Measurements from ENCODE around the gene SRSF9.

SRSF9 gene

GRCh38 chr12:120472521-120472920 is 3.0 kb upstream of the SRSF9 start:
- TF ChIP-seq, protein P1, sequence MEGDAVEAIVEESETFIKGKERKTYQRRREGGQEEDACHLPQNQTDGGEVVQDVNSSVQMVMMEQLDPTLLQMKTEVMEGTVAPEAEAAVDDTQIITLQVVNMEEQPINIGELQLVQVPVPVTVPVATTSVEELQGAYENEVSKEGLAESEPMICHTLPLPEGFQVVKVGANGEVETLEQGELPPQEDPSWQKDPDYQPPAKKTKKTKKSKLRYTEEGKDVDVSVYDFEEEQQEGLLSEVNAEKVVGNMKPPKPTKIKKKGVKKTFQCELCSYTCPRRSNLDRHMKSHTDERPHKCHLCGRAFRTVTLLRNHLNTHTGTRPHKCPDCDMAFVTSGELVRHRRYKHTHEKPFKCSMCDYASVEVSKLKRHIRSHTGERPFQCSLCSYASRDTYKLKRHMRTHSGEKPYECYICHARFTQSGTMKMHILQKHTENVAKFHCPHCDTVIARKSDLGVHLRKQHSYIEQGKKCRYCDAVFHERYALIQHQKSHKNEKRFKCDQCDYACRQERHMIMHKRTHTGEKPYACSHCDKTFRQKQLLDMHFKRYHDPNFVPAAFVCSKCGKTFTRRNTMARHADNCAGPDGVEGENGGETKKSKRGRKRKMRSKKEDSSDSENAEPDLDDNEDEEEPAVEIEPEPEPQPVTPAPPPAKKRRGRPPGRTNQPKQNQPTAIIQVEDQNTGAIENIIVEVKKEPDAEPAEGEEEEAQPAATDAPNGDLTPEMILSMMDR (IDR thresholded peaks at IDR 0.05; ENCODE audit: low read depth, low read length): no peak
- H3K4me3 ChIP-seq (replicated peaks in 1 of 2; ENCODE audit: low read depth in 2 of 2, low read length in 2 of 2): no peak overlapping the region
- no peak for DNase-seq (ENCODE audit: low read depth in 2 of 2)

- peak overlapping the region; percentile 94 to 96 for H3K4me3 ChIP-seq (replicated peaks in 1 of 2; ENCODE audit: low read depth in 2 of 2, low read length in 2 of 2)
- TF ChIP-seq, protein P1 (IDR thresholded peaks at IDR 0.05; ENCODE audit: low read depth, low read length): no peak
- peak; percentile 31 to 50 for DNase-seq (ENCODE audit: low read depth in 2 of 2)
Observed at GRCh38 chr12:120470150-120470784, 719 bp upstream of the SRSF9 start.

DNA sequence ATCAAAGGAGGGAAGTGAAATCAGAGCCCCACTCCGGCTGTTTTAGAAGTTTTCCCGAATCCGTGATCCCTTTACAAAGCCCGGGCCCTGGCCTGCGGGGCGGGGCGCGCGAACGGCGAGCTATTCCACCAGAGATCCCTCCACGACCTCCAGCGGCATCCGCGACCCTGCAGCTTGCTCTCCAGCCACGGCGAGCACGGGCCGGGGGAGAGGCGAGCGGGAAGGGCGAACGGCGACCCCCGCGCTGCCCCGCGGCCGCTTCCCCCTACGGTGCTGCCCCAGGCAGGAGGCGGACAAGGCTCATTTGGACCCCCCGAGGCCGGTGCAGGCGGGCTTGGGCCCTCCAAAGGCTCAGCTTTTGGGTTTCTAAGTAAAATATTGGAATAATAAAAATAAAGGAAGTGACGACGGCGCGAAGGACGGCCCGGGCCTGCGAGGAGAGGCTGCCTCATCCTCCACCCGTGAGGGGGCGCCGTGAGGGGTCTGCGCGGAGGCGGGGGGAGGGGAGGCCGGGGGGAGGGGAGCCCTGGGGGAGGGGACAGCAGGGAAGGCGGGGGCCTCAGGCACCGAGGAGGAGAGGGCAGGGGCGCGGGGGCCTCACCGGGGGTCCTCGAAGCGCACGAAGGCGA is 613 bp downstream of the SRSF9 start:
- TF ChIP-seq, protein P1 (IDR thresholded peaks at IDR 0.05; ENCODE audit: low read depth, low read length): no peak
- peak overlapping the region; percentile 94 to 96 for H3K4me3 ChIP-seq (replicated peaks in 1 of 2; ENCODE audit: low read depth in 2 of 2, low read length in 2 of 2)
- DNase-seq (ENCODE audit: low read depth in 2 of 2): peak in 1 of 2 donors; percentile 15

DNA sequence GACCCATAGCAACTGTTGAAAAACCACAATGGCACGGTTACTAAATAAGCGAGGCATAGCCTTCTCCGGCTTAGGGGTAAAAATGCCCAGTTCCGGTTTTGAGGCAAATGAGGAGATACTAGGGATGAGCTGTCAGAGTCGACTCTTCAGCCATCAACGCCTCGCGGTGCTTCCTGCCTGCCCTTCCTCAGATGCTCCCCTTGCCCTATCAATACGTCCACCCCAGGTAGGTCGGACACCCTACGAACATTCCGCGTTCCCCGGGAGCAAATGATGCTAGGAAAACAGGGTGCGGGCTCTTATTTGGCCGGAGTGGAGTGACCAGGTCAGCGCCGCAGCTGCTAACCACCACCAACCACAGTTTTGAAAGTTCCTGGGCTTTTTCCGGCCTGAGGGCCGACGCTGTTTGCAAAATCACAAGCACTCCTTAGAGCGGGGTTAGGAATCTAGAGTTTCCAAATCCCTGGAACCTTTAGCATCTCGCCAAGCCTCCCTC is 1.2 kb downstream of the SRSF9 start:
- TF ChIP-seq, protein P1 (IDR thresholded peaks at IDR 0.05; ENCODE audit: low read depth, low read length): no peak
- H3K4me3 ChIP-seq (replicated peaks in 1 of 2; ENCODE audit: low read depth in 2 of 2, low read length in 2 of 2): peak overlapping the region; percentile 94 to 96
- peak; percentile 74 to 75 for DNase-seq (ENCODE audit: low read depth in 2 of 2)

GRCh38 chr12:120467439-120467838 is 2.1 kb downstream of the SRSF9 start:
- H3K4me3 ChIP-seq (replicated peaks in 1 of 2; ENCODE audit: low read depth in 2 of 2, low read length in 2 of 2): no peak overlapping the region
- TF ChIP-seq, protein P1 (IDR thresholded peaks at IDR 0.05; ENCODE audit: low read depth, low read length): no peak

DNA sequence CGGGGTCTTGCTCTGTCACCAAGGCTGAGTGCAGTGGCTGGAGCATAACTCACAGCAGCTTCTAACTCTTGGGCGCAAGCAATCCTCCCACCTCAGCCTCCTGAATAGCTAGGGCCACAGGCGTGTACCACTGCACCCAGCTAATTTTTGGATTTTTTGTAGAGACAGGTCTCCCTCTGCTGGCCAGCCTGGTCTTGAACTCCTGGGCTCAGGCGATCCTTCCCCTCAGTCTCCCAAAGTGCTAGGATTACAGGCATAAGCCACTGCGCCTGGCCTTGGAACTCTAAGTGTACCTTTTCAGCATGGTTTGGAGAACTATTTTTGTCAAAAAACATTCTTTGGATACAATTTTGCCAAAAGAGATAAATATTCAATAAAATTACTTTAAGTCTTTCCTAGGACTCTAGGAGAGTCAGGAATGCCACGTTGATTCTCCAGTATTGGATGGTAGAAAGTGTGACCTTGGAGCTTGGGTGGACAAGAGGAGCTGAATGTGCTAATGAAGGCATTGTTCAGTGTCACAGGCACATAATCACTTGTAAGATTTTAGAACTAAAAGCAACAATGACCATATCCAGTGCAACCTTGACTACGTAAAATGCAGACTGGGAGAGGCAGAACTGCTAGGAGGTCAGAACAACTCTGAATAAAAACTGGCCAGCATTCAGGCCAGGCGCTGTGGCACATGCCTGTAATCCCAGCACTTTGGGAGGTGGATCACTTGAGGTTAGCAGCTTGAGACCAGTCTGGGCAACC is 2.8 kb downstream of the SRSF9 start:
- peak; percentile 60 to 61 for DNase-seq (ENCODE audit: low read depth in 2 of 2)
- TF ChIP-seq, protein P1 (IDR thresholded peaks at IDR 0.05; ENCODE audit: low read depth, low read length): peak; percentile 64

More at GRCh38 chr12:120467439-120467838, 2.1 kb downstream of the SRSF9 start:
- DNase-seq (ENCODE audit: low read depth in 2 of 2): no peak

More for the DNA sequence above, 2.8 kb downstream of the SRSF9 start:
- H3K4me3 ChIP-seq (replicated peaks in 1 of 2; ENCODE audit: low read depth in 2 of 2, low read length in 2 of 2): no peak overlapping the region
